HL-60 (cell line): ENCODE results near the gene CHL1.
A peak's percentile ranks its signal among the peaks of the same experiment; 100 is the strongest.

Source experiments
- DNase-seq, 2 experiments: peaks; one replicate each; pipeline ENCODE4 v3.0.0-alpha.2; 2010 to 2020; ENCODE audit warnings: low read depth in 1 of 2, low spot score in 1 of 2
- H3K27ac ChIP-seq: fragments of 250-450 bp; sonication (Bioruptor Pico); replicated peaks from 2 replicates; pipeline ENCODE4 v1.5.1; 2020; ENCODE audit warnings: mild to moderate bottlenecking, moderate library complexity
- H3K27me3 ChIP-seq: fragments of 250-450 bp; sonication (Bioruptor Pico); 2 replicates; pipeline ENCODE4 v1.5.1; 2021; ENCODE audit warnings: mild to moderate bottlenecking, moderate library complexity; ENCODE audit not compliant: insufficient read depth, poor library complexity, severe bottlenecking
- H3K4me3 ChIP-seq: replicated peaks from 2 replicates; pipeline ENCODE4 v1.5.1; 2011; ENCODE audit warnings: mild to moderate bottlenecking, control low read depth, low read length; ENCODE audit not compliant: insufficient read depth
- GABPA ChIP-seq: IDR thresholded peaks from 2 replicates; pipeline ENCODE4 v1.6.1; 2012; ENCODE audit warnings: low read depth
- POLR2AphosphoS5 ChIP-seq: IDR thresholded peaks from 2 replicates; pipeline ENCODE4 v1.6.1; 2012; ENCODE audit warnings: low read depth
- REST ChIP-seq: IDR thresholded peaks from 2 replicates; pipeline ENCODE4 v1.6.1; 2012; ENCODE audit warnings: low read depth; ENCODE audit not compliant: insufficient replicate concordance
- SPI1 ChIP-seq: IDR thresholded peaks from 2 replicates; pipeline ENCODE4 v1.6.1; 2012; ENCODE audit warnings: low read depth, mild to moderate bottlenecking, borderline replicate concordance
- long read RNA-seq: library from polyadenylated mRNA; unstranded; transcript quantifications from one replicate; pipeline ENCODE4 v2.0.0, GENCODE V29; 2020
- TF ChIP-seq, protein P1 (sequence below): IDR thresholded peaks from one replicate; pipeline ENCODE4 v1.5.1; 2011; ENCODE audit warnings: low read length, control low read depth, inconsistent platforms; ENCODE audit not compliant: insufficient read depth

CHL1 gene
- long read RNA-seq, result 0 reads

GRCh38 chr3:196311-197148 lies at the start of gene CHL1:
CHL1 (plus strand) TSS chr3:196763; CDS start chr3:319777, 123,014 bp downstream.
- no peak for DNase-seq
- no peak within 1 kb of the TSS for H3K27ac ChIP-seq
- H3K27me3 ChIP-seq, result peaks cover 16% of the 10 kb centered on the region
- H3K4me3 ChIP-seq, result no peak within 1 kb of the TSS
- TF ChIP-seq REST (no peak), GABPA (no peak), POLR2AphosphoS5 (no peak), SPI1 (no peak)
- TF ChIP-seq, protein P1, sequence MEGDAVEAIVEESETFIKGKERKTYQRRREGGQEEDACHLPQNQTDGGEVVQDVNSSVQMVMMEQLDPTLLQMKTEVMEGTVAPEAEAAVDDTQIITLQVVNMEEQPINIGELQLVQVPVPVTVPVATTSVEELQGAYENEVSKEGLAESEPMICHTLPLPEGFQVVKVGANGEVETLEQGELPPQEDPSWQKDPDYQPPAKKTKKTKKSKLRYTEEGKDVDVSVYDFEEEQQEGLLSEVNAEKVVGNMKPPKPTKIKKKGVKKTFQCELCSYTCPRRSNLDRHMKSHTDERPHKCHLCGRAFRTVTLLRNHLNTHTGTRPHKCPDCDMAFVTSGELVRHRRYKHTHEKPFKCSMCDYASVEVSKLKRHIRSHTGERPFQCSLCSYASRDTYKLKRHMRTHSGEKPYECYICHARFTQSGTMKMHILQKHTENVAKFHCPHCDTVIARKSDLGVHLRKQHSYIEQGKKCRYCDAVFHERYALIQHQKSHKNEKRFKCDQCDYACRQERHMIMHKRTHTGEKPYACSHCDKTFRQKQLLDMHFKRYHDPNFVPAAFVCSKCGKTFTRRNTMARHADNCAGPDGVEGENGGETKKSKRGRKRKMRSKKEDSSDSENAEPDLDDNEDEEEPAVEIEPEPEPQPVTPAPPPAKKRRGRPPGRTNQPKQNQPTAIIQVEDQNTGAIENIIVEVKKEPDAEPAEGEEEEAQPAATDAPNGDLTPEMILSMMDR, result no peak

DNA sequence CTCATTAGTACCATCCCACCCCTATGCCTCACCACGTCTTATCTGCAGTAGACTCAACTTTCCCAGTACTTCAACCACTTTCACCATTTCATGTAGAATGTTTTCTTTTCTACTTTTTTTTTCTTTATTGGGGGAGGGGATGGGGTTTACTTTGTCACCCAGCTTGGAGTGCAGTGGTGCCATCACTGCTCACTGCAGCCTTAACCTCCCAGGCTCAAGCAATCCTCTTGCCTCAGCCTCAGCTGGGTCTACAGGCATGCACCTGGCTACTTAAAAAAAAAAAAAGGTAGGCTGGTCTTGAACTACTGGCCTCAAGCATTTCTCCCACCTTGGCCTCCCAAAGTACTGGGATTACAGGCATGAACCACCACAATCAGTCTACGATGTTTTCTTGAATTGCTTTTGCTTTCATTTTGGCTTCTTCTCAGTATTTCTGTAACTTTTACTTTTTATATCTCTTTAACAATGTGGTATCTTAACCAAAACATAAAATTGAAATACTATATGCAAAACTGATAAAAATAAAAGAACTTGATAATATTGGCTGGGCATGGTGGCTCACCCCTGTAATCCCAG lies 44.9 kb upstream of the CHL1 start:
- TF ChIP-seq SPI1, result no peak
- TF ChIP-seq POLR2AphosphoS5, result no peak
- TF ChIP-seq, protein P1, result no peak
- TF ChIP-seq REST, result no peak
- no peak for TF ChIP-seq GABPA
- H3K4me3 ChIP-seq, result no peak overlapping the region
- H3K27me3 ChIP-seq, result no peaks in the 10 kb centered on the region
- no peak overlapping the region for H3K27ac ChIP-seq
- no peak for DNase-seq

DNA sequence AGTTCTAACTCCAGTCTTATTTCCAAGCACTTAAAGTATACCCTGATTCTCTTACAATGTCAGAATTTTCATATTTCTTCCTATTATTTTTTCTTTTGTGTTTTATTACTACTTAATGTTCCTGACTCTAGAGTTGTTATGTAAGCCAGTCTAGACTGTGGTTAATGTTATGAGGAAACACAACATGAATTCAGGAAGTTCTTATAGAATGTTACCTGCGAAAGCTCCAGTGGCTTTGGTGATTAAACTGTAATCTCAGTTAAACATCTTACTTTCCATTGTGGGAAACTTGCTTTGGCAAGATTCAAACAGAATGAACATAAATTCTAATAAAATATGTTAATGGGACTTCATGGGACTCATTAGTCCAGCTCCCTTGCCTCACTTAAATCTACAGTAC lies 36.6 kb upstream of the CHL1 start:
- peak in 1 of 2 experiments; percentile 1 for DNase-seq
- Histone ChIP-seq H3K27me3 (no peaks in the 10 kb centered on the region), H3K4me3 (no peak overlapping the region), H3K27ac (no peak overlapping the region)
- TF ChIP-seq, protein P1, result no peak
- TF ChIP-seq REST (no peak), GABPA (no peak), POLR2AphosphoS5 (no peak), SPI1 (no peak)
